Muscle of arm (tissue), 12 donors: ENCODE results near the gene SRD5A1. TPM values are rescaled to one million over a fixed set of nuclear protein-coding genes. Genes with fewer than 3 reads are reported as not detected.

Experiments used
- DNase-seq: peaks from one replicate; pipeline ENCODE4 v3.0.0-alpha.2; 2013
- polyA plus RNA-seq, 12 donors: library from polyadenylated mRNA; unstranded; fragments of 120-200 nt; gene quantifications; one replicate each; pipeline ENCODE4 v1.2.1, GENCODE V29; 2013; ENCODE audit not compliant: insufficient read length in 12 of 12

SRD5A1 gene
- polyA plus RNA-seq, 12 donors: 6.8 to 14.4 (median 12.7) TPM; not detected in 1

- no peak for DNase-seq
Observed at GRCh38 chr5:6601816-6602215, 31.4 kb upstream of the SRD5A1 start.

- DNase-seq: no peak
Observed at GRCh38 chr5:6602441-6602840, 30.8 kb upstream of the SRD5A1 start.

- DNase-seq: no peak
Observed at GRCh38 chr5:6603643-6604042, 29.6 kb upstream of the SRD5A1 start.

GRCh38 chr5:6604341-6604740, 28.9 kb upstream of the SRD5A1 start:
- DNase-seq: no peak

GRCh38 chr5:6604946-6605345, 28.3 kb upstream of the SRD5A1 start:
- DNase-seq: no peak

GRCh38 chr5:6606884-6607558, 26.2 kb upstream of the SRD5A1 start:
- no peak for DNase-seq

GRCh38 chr5:6607559-6607936, 25.7 kb upstream of the SRD5A1 start:
- DNase-seq: no peak

- no peak for DNase-seq
Observed at GRCh38 chr5:6608016-6608415, 25.2 kb upstream of the SRD5A1 start.

GRCh38 chr5:6611334-6612256, 21.6 kb upstream of the SRD5A1 start:
- DNase-seq: no peak

- DNase-seq: no peak
Observed at GRCh38 chr5:6615034-6615815, 18.0 kb upstream of the SRD5A1 start.

- DNase-seq: no peak
Observed at GRCh38 chr5:6616632-6617031, 16.6 kb upstream of the SRD5A1 start.

- no peak for DNase-seq
Observed at GRCh38 chr5:6623228-6623627, 10.0 kb upstream of the SRD5A1 start.

GRCh38 chr5:6623941-6624340, 9.3 kb upstream of the SRD5A1 start:
- DNase-seq: no peak

- DNase-seq: no peak
Observed at GRCh38 chr5:6626508-6626907, 6.7 kb upstream of the SRD5A1 start.

GRCh38 chr5:6631441-6631840, 1.8 kb upstream of the SRD5A1 start:
- no peak for DNase-seq

- no peak for DNase-seq
Observed at GRCh38 chr5:6632324-6632887, 834 bp upstream of the SRD5A1 start.

GRCh38 chr5:6633469-6634245, 417 bp downstream of the SRD5A1 start:
- DNase-seq: no peak

- no peak for DNase-seq
Observed at GRCh38 chr5:6634306-6634705, 1.1 kb downstream of the SRD5A1 start.

GRCh38 chr5:6634788-6635430, 1.7 kb downstream of the SRD5A1 start:
- no peak for DNase-seq

- DNase-seq: no peak
Observed at GRCh38 chr5:6636293-6636692, 3.1 kb downstream of the SRD5A1 start.

- DNase-seq: no peak
Observed at GRCh38 chr5:6637022-6637421, 3.8 kb downstream of the SRD5A1 start.
